HCT116 (cell line): ENCODE results near the gene HDGFL1. TPM values are rescaled to one million over a fixed set of nuclear protein-coding genes. Genes with fewer than 3 reads are reported as not detected.

Experiments
- ATAC-seq: fragments of 200-7000 bp; cut with Tn5 transposase; 2 replicates; pipeline ENCODE4 v1.9.1; 2020; ENCODE audit warnings: mild to moderate bottlenecking, moderate library complexity
- Bru-seq: library from RNA; stranded (reverse); fragments of 400-500 nt; gene quantifications from one replicate; lab custom pipeline; 2021; lab: Mats Ljungman, UMichigan
- BruChase-seq, 2 experiments: library from RNA; stranded (reverse); fragments of 400-500 nt; gene quantifications; one replicate each; lab custom pipeline; 2021; lab: Mats Ljungman, UMichigan
- BruUV-seq: library from RNA; stranded (reverse); fragments of 400-500 nt; replicated peaks from 2 replicates; lab custom pipeline; 2021; lab: Mats Ljungman, UMichigan
- CTCF ChIA-PET: fragments of 300-600 bp; sonication (Branson Sonifier 250); formaldehyde crosslinking; loops from one replicate; lab custom pipeline; 2021; ENCODE audit warnings: antibody characterized with exemption; lab: Charles Lee
- POLR2A ChIA-PET: fragments of 300-600, 350-600 bp; sonication (Branson Sonifier 250); formaldehyde crosslinking; loops from one replicate; lab custom pipeline; 2021; ENCODE audit warnings: antibody characterized with exemption; lab: Charles Lee
- RAD21 ChIA-PET, 2 experiments: fragments of 300-600 bp; sonication (Branson Sonifier 250); formaldehyde crosslinking; loops; one replicate each; lab custom pipeline; 2023; ENCODE audit warnings: low total read pairs in 2 of 2; ENCODE audit not compliant: uncharacterized antibody in 2 of 2, unreplicated experiment in 2 of 2, low non-redundant PET in 1 of 2; lab: Charles Lee
- DNase-seq: peaks from one replicate; pipeline ENCODE4 v3.0.0-alpha.2; 2010; ENCODE audit warnings: low read depth, low spot score
- H2AFZ ChIP-seq: fragments of 200-600 bp; shearing (Covaris generic), sonication (generic); 2 replicates; pipeline ENCODE4 v1.6.1; 2017; ENCODE audit warnings: low read depth, mixed run types, mixed read lengths, antibody characterized with exemption, low read length; ENCODE audit not compliant: poor library complexity, severe bottlenecking
- H3K27ac ChIP-seq: 2 replicates; pipeline ENCODE4 v1.5.1; 2012; ENCODE audit warnings: low read depth, low read length
- H3K27me3 ChIP-seq: fragments of 200-600 bp; sonication (generic); 2 replicates; pipeline ENCODE4 v1.6.1; 2016; ENCODE audit warnings: mixed run types, low read length, mixed read lengths; ENCODE audit not compliant: insufficient read depth
- H3K36me3 ChIP-seq, 2 experiments: fragments of 200-500 bp in 1 of 2; fragments of 200-600 bp in 1 of 2; sonication (Bioruptor generic) in 1 of 2; sonication (generic) in 1 of 2; 2 replicates each; pipeline versions ENCODE4 v1.5.1 to v1.6.1; 2014 to 2016; ENCODE audit warnings: low read length in 2 of 2, inconsistent platforms in 1 of 2, mixed read lengths in 1 of 2, mixed run types in 1 of 2; ENCODE audit not compliant: insufficient read depth in 2 of 2, control insufficient read depth in 1 of 2
- H3K4me1 ChIP-seq, 2 experiments: fragments of 200-600 bp in 1 of 2; sonication (generic) in 1 of 2; 2 replicates each; pipeline versions ENCODE4 v1.5.1 to v1.6.1; 2012 to 2017; ENCODE audit warnings: low read length in 2 of 2, inconsistent platforms in 1 of 2, mild to moderate bottlenecking in 1 of 2, mixed read lengths in 1 of 2, mixed run types in 1 of 2, moderate library complexity in 1 of 2; ENCODE audit not compliant: insufficient read depth in 2 of 2, control insufficient read depth in 1 of 2
- H3K4me2 ChIP-seq: fragments of 200-600 bp; sonication (generic); 2 replicates; pipeline ENCODE4 v1.6.1; 2017; ENCODE audit warnings: mixed run types, low read length, mixed read lengths
- H3K4me3 ChIP-seq, 2 experiments: fragments of 200-600 bp in 1 of 2; sonication (generic) in 1 of 2; replicated peaks in 1 of 2; 2 replicates each; pipeline ENCODE4 v1.5.1; 2011 to 2016; ENCODE audit warnings: low read length in 2 of 2, control low read depth in 1 of 2, low read depth in 1 of 2, mild to moderate bottlenecking in 1 of 2, mixed read lengths in 1 of 2, mixed run types in 1 of 2
- H3K79me2 ChIP-seq: fragments of 200-600 bp; sonication (generic); 2 replicates; pipeline ENCODE4 v1.6.1; 2017; ENCODE audit warnings: mild to moderate bottlenecking, mixed run types, low read length, moderate library complexity, mixed read lengths; ENCODE audit not compliant: insufficient read depth
- H3K9ac ChIP-seq: fragments of 200-600 bp; sonication (generic); 2 replicates; pipeline ENCODE4 v1.6.1; 2016; ENCODE audit warnings: low read length, mixed read lengths
- H3K9me2 ChIP-seq: fragments of 200-600 bp; sonication (generic), shearing (Covaris generic); 2 replicates; pipeline ENCODE4 v1.6.1; 2017; ENCODE audit warnings: mixed run types, mild to moderate bottlenecking, moderate library complexity; ENCODE audit not compliant: insufficient read depth
- H3K9me3 ChIP-seq, 2 experiments: fragments of 200-500 bp in 1 of 2; fragments of 200-600 bp in 1 of 2; sonication (Bioruptor generic) in 1 of 2; sonication (generic) in 1 of 2; 2 replicates each; pipeline ENCODE4 v1.6.1; 2014 to 2017; ENCODE audit warnings: low read length in 2 of 2, mixed read lengths in 2 of 2, inconsistent platforms in 1 of 2, low read depth in 1 of 2, mild to moderate bottlenecking in 1 of 2, mixed run types in 1 of 2, moderate library complexity in 1 of 2; ENCODE audit not compliant: control insufficient read depth in 1 of 2, insufficient read depth in 1 of 2
- H4K20me1 ChIP-seq: fragments of 200-600 bp; sonication (generic), shearing (Covaris generic); 2 replicates; pipeline ENCODE4 v1.6.1; 2017; ENCODE audit warnings: mixed run types, mild to moderate bottlenecking, moderate library complexity; ENCODE audit not compliant: insufficient read depth
- CBX3 ChIP-seq: IDR thresholded peaks from 2 replicates; pipeline ENCODE4 v1.6.1; 2012; ENCODE audit warnings: low read depth
- EGR1 ChIP-seq: IDR thresholded peaks from 2 replicates; pipeline ENCODE4 v1.6.1; 2012; ENCODE audit warnings: low read depth
- EZH2 ChIP-seq: fragments of 200-600 bp; sonication (generic); IDR thresholded peaks from 2 replicates; pipeline ENCODE4 v1.6.1; 2017; ENCODE audit warnings: antibody characterized with exemption, mixed run types
- FOSL1 ChIP-seq: IDR thresholded peaks from 2 replicates; pipeline ENCODE4 v1.6.1; 2012; ENCODE audit warnings: low read depth
- POLR2A ChIP-seq: IDR thresholded peaks from 2 replicates; pipeline ENCODE4 v1.7.0; 2011; ENCODE audit warnings: borderline replicate concordance; ENCODE audit not compliant: insufficient read depth, insufficient read length; ENCODE audit errors: extremely low read depth
- RAD21 ChIP-seq: IDR thresholded peaks from 2 replicates; pipeline ENCODE4 v1.6.1; 2012; ENCODE audit warnings: low read depth, mild to moderate bottlenecking
- YY1 ChIP-seq: IDR thresholded peaks from 2 replicates; pipeline ENCODE4 v1.6.1; 2011; ENCODE audit warnings: low read length, low read depth, moderate library complexity, mild to moderate bottlenecking; ENCODE audit not compliant: insufficient replicate concordance; ENCODE audit errors: extremely low read depth
- ZFX ChIP-seq: fragments of 450-650 bp; IDR thresholded peaks from 2 replicates; pipeline ENCODE4 v1.6.1; 2017
- ZNF274 ChIP-seq: fragments of 200-500 bp; sonication (Bioruptor generic); IDR thresholded peaks from 2 replicates; pipeline ENCODE4 v1.6.1; 2014; ENCODE audit warnings: mild to moderate bottlenecking, low read depth, low read length, inconsistent platforms
- intact Hi-C: fragments of 100-400 bp; cut with micrococcal nuclease; formaldehyde crosslinking; loops from 2 replicates; pipeline ENCODE4 v1.10.0; 2022
- long read RNA-seq: library from polyadenylated mRNA; unstranded; transcript quantifications from one replicate; pipeline ENCODE4 v2.0.0, GENCODE V29; 2021; ENCODE audit not compliant: unreplicated experiment
- polyA plus RNA-seq: library from polyadenylated mRNA; unstranded; fragments of >200 nt; gene quantifications from 2 replicates; pipeline ENCODE4 v1.2.1, GENCODE V29; 2012; ENCODE audit warnings: missing spikeins
- total RNA-seq: library from RNA; stranded (reverse); gene quantifications from one replicate; pipeline ENCODE4 v1.2.1, GENCODE V29; 2021; ENCODE audit not compliant: unreplicated experiment
- TF ChIP-seq, protein P1 (sequence below): IDR thresholded peaks from 2 replicates; pipeline ENCODE4 v1.6.1; 2011; ENCODE audit warnings: mild to moderate bottlenecking, low read length, moderate library complexity; ENCODE audit not compliant: insufficient replicate concordance; ENCODE audit errors: extremely low read depth
- TF ChIP-seq, protein P2 (sequence below): IDR thresholded peaks from 2 replicates; pipeline ENCODE4 v1.6.1; 2012

HDGFL1 gene
- total RNA-seq, result not detected
- polyA plus RNA-seq, result not detected in 2 replicates
- not detected for Bru-seq, nascent RNA
- BruChase-seq, experiment 1, labeled RNA remaining after a 6-hour chase, result not detected
- not detected for BruChase-seq, experiment 2, labeled RNA remaining after a 2-hour chase
- long read RNA-seq, result 0 reads

DNA sequence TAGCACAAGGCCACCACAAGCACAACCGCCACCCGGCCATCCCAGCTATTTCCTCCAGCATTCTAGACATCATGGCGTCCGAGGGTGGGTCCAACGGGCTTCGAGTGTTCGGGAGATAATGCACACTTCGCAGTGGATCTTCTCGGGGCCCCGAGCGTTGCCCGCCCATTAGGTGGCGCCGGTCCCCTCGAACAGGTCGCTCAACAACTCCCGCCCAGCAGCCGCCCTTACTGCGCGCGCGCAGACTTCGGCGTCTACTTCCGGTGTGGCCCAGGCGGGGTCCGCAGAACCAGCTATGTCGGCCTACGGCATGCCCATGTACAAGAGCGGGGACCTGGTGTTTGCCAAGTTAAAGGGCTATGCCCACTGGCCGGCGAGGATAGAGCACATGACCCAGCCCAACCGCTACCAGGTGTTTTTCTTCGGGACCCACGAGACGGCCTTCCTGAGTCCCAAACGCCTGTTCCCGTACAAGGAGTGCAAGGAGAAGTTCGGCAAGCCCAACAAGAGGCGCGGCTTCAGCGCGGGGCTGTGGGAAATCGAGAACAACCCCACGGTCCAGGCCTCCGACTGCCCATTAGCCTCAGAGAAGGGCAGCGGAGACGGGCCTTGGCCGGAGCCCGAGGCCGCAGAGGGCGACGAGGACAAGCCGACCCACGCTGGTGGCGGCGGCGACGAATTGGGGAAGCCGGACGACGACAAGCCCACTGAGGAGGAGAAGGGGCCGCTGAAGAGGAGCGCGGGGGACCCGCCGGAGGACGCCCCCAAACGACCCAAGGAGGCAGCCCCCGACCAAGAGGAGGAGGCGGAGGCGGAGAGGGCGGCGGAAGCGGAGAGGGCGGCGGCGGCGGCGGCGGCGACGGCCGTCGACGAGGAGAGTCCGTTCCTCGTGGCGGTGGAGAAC lies at the start of gene HDGFL1:
Gene HDGFL1, plus strand, starts transcription at position 286 of the 904 bp plus-strand sequence. Its CDS starts 10 bp downstream, at position 296.
- H3K4me1 ChIP-seq, result no peaks in the 10 kb centered on the region
- H3K4me2 ChIP-seq, result no peak within 1 kb of the TSS
- TF ChIP-seq, protein P1, sequence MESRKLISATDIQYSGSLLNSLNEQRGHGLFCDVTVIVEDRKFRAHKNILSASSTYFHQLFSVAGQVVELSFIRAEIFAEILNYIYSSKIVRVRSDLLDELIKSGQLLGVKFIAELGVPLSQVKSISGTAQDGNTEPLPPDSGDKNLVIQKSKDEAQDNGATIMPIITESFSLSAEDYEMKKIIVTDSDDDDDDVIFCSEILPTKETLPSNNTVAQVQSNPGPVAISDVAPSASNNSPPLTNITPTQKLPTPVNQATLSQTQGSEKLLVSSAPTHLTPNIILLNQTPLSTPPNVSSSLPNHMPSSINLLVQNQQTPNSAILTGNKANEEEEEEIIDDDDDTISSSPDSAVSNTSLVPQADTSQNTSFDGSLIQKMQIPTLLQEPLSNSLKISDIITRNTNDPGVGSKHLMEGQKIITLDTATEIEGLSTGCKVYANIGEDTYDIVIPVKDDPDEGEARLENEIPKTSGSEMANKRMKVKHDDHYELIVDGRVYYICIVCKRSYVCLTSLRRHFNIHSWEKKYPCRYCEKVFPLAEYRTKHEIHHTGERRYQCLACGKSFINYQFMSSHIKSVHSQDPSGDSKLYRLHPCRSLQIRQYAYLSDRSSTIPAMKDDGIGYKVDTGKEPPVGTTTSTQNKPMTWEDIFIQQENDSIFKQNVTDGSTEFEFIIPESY, result no peak
- TF ChIP-seq YY1, result no peak
- TF ChIP-seq, protein P2, sequence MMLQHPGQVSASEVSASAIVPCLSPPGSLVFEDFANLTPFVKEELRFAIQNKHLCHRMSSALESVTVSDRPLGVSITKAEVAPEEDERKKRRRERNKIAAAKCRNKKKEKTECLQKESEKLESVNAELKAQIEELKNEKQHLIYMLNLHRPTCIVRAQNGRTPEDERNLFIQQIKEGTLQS, result no peak
- TF ChIP-seq EGR1, result no peak
- TF ChIP-seq FOSL1, result no peak
- no peak for TF ChIP-seq POLR2A
- TF ChIP-seq CBX3, result no peak
- no peak for TF ChIP-seq RAD21
- TF ChIP-seq ZNF274, result no peak
- TF ChIP-seq EZH2, result no peak
- TF ChIP-seq ZFX, result no peak
- BruUV-seq, result no TSS peak
- DNase-seq (no peak), ATAC-seq (no peak)
- POLR2A ChIA-PET, result no interaction called here
- no peak within 1 kb of the TSS for H2AFZ ChIP-seq
- H3K27ac ChIP-seq, result no peak within 1 kb of the TSS
- intact Hi-C loops, result no loop called here
- H3K9me3 ChIP-seq, result no peaks in the 10 kb centered on the region
- no peaks in the 10 kb centered on the region for H3K36me3 ChIP-seq
- no peaks in the 10 kb centered on the region for H3K27me3 ChIP-seq
- CTCF ChIA-PET, result no interaction called here
- no peak within 1 kb of the TSS for H3K9ac ChIP-seq
- no peaks in the 10 kb centered on the region for H4K20me1 ChIP-seq
- RAD21 ChIA-PET, result no interaction called here
- no peak within 1 kb of the TSS for H3K4me3 ChIP-seq
- no peaks in the 10 kb centered on the region for H3K79me2 ChIP-seq
- no peaks in the 10 kb centered on the region for H3K9me2 ChIP-seq
